Smooth muscle cell (in vitro differentiated cells): ENCODE data around the gene ITGBL1. TPM values are rescaled to one million over a fixed set of nuclear protein-coding genes. Genes with fewer than 3 reads are reported as not detected.

Experiments used
- DNase-seq: peaks from one replicate; lab custom pipeline; 2025; ENCODE audit not compliant: unreplicated experiment; lab: John Stamatoyannopoulos, UW
- H2AFZ ChIP-seq: fragments of 200-600 bp; sonication (generic); 2 replicates; pipeline ENCODE4 v1.6.0; 2016; ENCODE audit warnings: antibody characterized with exemption, low read depth, mild to moderate bottlenecking
- H3F3A ChIP-seq: fragments of 200-600 bp; sonication (generic); 2 replicates; pipeline ENCODE4 v1.6.0; 2017; ENCODE audit warnings: antibody characterized with exemption, low read depth
- H3K27ac ChIP-seq: fragments of 200-600 bp; sonication (generic); 2 replicates; pipeline ENCODE4 v1.5.1; 2016; ENCODE audit warnings: low read depth, mild to moderate bottlenecking
- H3K27me3 ChIP-seq: fragments of 200-600 bp; sonication (generic); 2 replicates; pipeline ENCODE4 v1.6.1; 2016; ENCODE audit warnings: low read depth, mild to moderate bottlenecking
- H3K36me3 ChIP-seq: fragments of 200-600 bp; sonication (generic); 2 replicates; pipeline ENCODE4 v1.5.1; 2016; ENCODE audit warnings: low read depth
- H3K4me1 ChIP-seq: fragments of 200-600 bp; sonication (generic); 2 replicates; pipeline ENCODE4 v1.5.1; 2016; ENCODE audit warnings: low read depth
- H3K4me2 ChIP-seq: fragments of 200-600 bp; sonication (generic); 2 replicates; pipeline ENCODE4 v1.6.0; 2016; ENCODE audit warnings: mild to moderate bottlenecking
- H3K4me3 ChIP-seq: fragments of 200-600 bp; sonication (generic); 2 replicates; pipeline ENCODE4 v1.5.1; 2016; ENCODE audit warnings: mild to moderate bottlenecking
- H3K79me2 ChIP-seq: fragments of 200-600 bp; sonication (generic); 2 replicates; pipeline ENCODE4 v1.6.0; 2016; ENCODE audit warnings: low read depth, mild to moderate bottlenecking
- H3K9ac ChIP-seq: fragments of 200-600 bp; sonication (generic); 2 replicates; pipeline ENCODE4 v1.6.0; 2016; ENCODE audit warnings: low read depth
- H3K9me3 ChIP-seq: fragments of 200-600 bp; sonication (generic); replicated peaks from 2 replicates; pipeline ENCODE4 v1.5.1; 2016; ENCODE audit warnings: low read depth
- H4K20me1 ChIP-seq: fragments of 200-600 bp; sonication (generic); 2 replicates; pipeline ENCODE4 v1.6.0; 2016; ENCODE audit warnings: low read depth
- WGBS: methylation state at CpG from one replicate; pipeline ENCODE4 v1.1.7; 2016; ENCODE audit warnings: low lambda C conversion rate; 5-methylcytosine and 5-hydroxymethylcytosine counted together
- polyA plus RNA-seq: library from polyadenylated mRNA; unstranded; fragments of >200 nt; fragmentation: Nextera tagmentation; extraction: Ambion mirVana; gene quantifications from 2 replicates; pipeline ENCODE4 v1.2.1, GENCODE V29; 2016
- total RNA-seq: library from RNA; depleted of rRNA; stranded (reverse); fragments of >200 nt; gene quantifications from 2 replicates; pipeline ENCODE4 v1.2.3, GENCODE V29; 2014
- TF ChIP-seq, protein P1 (sequence below): fragments of 200-600 bp; sonication (generic); IDR thresholded peaks from 2 replicates; pipeline ENCODE4 v1.5.1; 2017; ENCODE audit warnings: borderline replicate concordance, mild to moderate bottlenecking, antibody characterized with exemption; ENCODE audit not compliant: insufficient read depth, poor library complexity, severe bottlenecking

The ITGBL1 gene
- total and polyA plus RNA-seq, 2 experiments from 2014 or later, result 0.29 TPM; not detected in 1

DNA sequence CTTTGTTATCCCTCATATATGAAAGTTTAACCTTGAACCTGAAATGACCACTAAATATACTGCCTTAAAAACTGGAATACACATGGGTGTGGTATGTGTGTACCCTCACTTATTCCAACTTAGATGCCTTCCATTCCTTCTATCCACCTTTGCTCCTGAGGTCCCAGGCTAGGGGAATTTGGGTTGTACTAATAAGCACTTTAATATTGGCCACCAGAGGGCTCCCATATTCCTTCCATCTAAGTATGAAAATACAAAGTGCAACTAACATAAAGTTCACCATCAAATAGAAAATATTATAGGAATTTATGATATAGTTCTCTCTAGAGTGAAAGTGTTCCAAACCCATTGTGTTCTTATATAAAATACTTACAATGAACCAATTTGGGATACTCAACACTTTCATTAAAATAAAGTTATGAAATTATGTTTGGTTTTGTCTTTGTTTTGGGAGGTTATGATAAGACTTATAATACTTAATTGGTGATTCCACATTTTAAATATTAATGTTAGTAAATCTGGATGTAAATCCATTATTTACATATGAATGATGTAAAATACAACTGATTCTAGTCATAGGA lies 62.3 kb downstream of the ITGBL1 start:
- H3F3A ChIP-seq, result no peaks in the 10 kb centered on the region
- no peaks in the 10 kb centered on the region for H3K36me3 ChIP-seq
- no peak overlapping the region for H3K4me3 ChIP-seq
- no peaks in the 10 kb centered on the region for H4K20me1 ChIP-seq
- DNase-seq, result no peak
- TF ChIP-seq, protein P1, sequence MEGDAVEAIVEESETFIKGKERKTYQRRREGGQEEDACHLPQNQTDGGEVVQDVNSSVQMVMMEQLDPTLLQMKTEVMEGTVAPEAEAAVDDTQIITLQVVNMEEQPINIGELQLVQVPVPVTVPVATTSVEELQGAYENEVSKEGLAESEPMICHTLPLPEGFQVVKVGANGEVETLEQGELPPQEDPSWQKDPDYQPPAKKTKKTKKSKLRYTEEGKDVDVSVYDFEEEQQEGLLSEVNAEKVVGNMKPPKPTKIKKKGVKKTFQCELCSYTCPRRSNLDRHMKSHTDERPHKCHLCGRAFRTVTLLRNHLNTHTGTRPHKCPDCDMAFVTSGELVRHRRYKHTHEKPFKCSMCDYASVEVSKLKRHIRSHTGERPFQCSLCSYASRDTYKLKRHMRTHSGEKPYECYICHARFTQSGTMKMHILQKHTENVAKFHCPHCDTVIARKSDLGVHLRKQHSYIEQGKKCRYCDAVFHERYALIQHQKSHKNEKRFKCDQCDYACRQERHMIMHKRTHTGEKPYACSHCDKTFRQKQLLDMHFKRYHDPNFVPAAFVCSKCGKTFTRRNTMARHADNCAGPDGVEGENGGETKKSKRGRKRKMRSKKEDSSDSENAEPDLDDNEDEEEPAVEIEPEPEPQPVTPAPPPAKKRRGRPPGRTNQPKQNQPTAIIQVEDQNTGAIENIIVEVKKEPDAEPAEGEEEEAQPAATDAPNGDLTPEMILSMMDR, result peak; percentile 83
- H3K4me2 ChIP-seq, result no peak overlapping the region
- H3K79me2 ChIP-seq, result no peaks in the 10 kb centered on the region
- no peak overlapping the region for H3K9ac ChIP-seq
- no peaks in the 10 kb centered on the region for H3K9me3 ChIP-seq
- H3K27me3 ChIP-seq, result no peaks in the 10 kb centered on the region
- no peaks in the 10 kb centered on the region for H3K4me1 ChIP-seq
- H2AFZ ChIP-seq, result no peak overlapping the region
- H3K27ac ChIP-seq, result no peak overlapping the region

DNA sequence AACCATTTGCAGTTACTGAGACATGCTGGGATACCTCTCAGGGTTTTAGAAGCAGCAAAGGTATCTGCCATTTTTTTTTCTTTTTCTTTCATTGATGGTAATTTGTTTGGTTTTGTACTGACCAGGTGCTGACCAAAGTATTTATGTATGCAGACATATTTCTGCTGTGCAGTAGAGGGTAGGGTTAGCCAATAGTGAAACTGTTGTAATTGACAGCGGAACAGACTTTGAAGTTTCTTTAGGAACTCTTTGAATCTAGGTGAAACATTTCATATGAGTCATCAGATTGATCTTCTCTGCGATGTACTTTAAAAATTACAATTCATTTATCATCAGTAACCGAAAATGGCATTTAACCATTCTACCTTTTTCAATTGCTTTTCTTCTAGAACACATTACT lies 63.0 kb downstream of the ITGBL1 start:
- Histone ChIP-seq H3K27ac (no peak overlapping the region), H3K4me1 (no peaks in the 10 kb centered on the region), H3F3A (no peaks in the 10 kb centered on the region), H3K4me3 (no peak overlapping the region), H3K9ac (no peak overlapping the region), H4K20me1 (no peaks in the 10 kb centered on the region), H3K9me3 (no peaks in the 10 kb centered on the region), H3K27me3 (no peaks in the 10 kb centered on the region), H2AFZ (no peak overlapping the region), H3K4me2 (no peak overlapping the region), H3K36me3 (no peaks in the 10 kb centered on the region), H3K79me2 (no peaks in the 10 kb centered on the region)
- TF ChIP-seq, protein P1, result no peak
- no peak for DNase-seq
- WGBS, result 79% methylated on average over 3 of the region's 3 CpGs

DNA sequence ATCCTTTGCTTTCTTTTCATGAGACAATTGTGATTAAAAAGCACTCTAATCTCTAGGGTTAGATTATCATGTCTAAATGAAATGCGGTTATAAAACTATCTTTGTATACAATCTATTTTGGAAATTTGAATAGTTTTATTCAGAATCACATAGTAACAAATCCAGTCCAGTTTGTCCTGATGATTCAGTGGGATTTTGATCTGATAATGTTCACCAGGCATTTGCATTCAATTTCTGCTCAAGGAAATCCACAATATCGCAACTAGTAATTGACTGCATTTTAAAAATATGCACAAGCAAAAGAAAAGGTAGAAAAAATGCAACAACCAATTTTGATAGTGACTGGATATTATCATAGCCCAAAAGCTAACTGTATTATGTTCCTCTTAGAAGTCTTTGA lies 63.8 kb downstream of the ITGBL1 start:
- Histone ChIP-seq H3K27ac (no peak overlapping the region), H2AFZ (no peak overlapping the region), H3K9ac (no peak overlapping the region), H3K79me2 (no peaks in the 10 kb centered on the region), H3K27me3 (no peaks in the 10 kb centered on the region), H3K9me3 (no peaks in the 10 kb centered on the region), H3K4me2 (no peak overlapping the region), H4K20me1 (no peaks in the 10 kb centered on the region), H3F3A (no peaks in the 10 kb centered on the region), H3K36me3 (no peaks in the 10 kb centered on the region), H3K4me3 (no peak overlapping the region), H3K4me1 (no peaks in the 10 kb centered on the region)
- no peak for DNase-seq
- 87% methylated on average over 2 of the region's 2 CpGs for WGBS
- TF ChIP-seq, protein P1, result no peak

DNA sequence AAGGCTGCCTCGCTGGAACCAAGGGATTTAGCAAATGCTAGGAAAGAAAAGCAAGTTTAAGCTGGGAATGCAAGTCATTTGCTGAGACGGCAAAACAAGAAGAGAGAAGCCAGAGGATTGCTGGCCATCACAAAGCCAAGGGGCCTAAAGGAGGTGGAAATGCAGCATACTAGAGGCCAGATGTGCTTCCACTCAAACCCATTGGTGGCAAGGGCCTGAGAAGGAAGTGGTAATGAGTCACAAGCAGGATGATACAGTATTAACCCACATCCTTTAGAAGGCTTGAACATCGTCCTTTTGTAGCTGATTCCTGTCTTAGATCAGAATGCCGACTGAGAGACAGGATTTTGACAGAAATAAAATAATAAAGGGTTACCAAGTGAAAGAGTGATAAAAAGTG lies 68.2 kb downstream of the ITGBL1 start:
- Histone ChIP-seq H4K20me1 (no peaks in the 10 kb centered on the region), H3F3A (no peaks in the 10 kb centered on the region), H3K36me3 (no peaks in the 10 kb centered on the region), H2AFZ (peak overlapping the region; percentile 6), H3K9ac (no peak overlapping the region), H3K4me2 (peak overlapping the region; percentile 38), H3K9me3 (no peaks in the 10 kb centered on the region), H3K27me3 (no peaks in the 10 kb centered on the region), H3K4me3 (no peak overlapping the region), H3K27ac (peak overlapping the region; percentile 54), H3K4me1 (no peaks in the 10 kb centered on the region), H3K79me2 (no peaks in the 10 kb centered on the region)
- TF ChIP-seq, protein P1, result no peak
- 25% methylated on average over 4 of the region's 4 CpGs for WGBS
- no peak for DNase-seq
